Testis (tissue), 2 donors: ENCODE results near the gene AMPD3.

Experiments
- POLR2A ChIP-seq: fragments of 450-650 bp; IDR thresholded peaks from one replicate; pipeline ENCODE4 v1.6.1; 2017; ENCODE audit warnings: antibody characterized with exemption, mild to moderate bottlenecking, moderate library complexity
- TF ChIP-seq, protein P1 (sequence below), 3 experiments: fragments of 450-650 bp in 2 of 3; fragments of 200-600 bp in 1 of 3; sonication (generic) in 1 of 3; IDR thresholded peaks; one replicate each; pipeline ENCODE4 v1.5.1; 2016 to 2019; ENCODE audit warnings: antibody characterized with exemption in 3 of 3, mild to moderate bottlenecking in 2 of 3, moderate library complexity in 1 of 3

DNA sequence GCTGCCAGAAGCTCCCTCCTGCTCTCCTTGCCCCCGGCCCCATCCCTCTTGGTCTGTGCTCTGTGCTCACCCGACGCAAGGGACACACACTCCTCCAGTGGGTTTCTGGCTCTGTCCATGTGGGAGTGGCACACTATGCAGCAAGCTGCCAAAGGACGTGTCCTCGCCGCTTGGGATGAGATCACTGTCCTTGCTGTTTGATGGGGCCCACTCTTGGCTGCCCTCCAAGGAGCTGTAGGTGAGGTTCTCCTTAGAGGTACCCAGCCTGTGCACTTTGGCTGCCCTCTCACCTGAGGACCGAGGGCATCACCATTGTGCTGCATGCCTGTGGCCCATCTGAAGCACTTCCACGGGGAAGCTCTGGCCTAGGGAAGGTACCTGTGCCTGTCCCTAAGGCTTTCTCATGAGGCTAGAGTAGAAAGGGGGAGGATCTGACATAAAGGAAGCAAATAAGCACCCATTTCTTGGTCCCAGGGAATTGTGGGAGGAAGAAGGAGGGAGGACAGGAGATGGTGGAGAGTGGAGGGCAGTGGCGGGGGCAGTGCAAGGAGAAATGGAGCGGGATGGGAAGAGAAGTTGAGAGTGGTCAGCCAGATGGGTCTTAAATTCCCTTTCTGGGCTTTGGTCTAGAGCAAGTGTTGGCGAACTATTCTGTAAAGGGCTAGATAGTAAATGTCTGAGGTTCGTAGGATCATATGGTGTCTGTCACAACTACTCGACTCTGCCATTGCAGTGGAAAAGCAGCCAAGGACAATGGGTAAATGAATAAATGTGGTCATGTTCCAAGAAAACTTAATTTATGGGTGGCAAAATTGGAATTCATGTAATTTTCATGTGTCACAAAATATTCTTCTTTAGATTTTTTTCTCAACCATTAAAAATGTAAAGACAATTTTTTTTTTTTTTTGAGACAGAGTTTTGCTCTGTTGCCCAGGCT, 47.0 kb upstream of the AMPD3 start:
- TF ChIP-seq POLR2A = no peak
- TF ChIP-seq, protein P1, sequence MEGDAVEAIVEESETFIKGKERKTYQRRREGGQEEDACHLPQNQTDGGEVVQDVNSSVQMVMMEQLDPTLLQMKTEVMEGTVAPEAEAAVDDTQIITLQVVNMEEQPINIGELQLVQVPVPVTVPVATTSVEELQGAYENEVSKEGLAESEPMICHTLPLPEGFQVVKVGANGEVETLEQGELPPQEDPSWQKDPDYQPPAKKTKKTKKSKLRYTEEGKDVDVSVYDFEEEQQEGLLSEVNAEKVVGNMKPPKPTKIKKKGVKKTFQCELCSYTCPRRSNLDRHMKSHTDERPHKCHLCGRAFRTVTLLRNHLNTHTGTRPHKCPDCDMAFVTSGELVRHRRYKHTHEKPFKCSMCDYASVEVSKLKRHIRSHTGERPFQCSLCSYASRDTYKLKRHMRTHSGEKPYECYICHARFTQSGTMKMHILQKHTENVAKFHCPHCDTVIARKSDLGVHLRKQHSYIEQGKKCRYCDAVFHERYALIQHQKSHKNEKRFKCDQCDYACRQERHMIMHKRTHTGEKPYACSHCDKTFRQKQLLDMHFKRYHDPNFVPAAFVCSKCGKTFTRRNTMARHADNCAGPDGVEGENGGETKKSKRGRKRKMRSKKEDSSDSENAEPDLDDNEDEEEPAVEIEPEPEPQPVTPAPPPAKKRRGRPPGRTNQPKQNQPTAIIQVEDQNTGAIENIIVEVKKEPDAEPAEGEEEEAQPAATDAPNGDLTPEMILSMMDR (IDR thresholded peaks at IDR 0.05) = no peak
